Measurements from ENCODE around the gene SETD1A.

DNA sequence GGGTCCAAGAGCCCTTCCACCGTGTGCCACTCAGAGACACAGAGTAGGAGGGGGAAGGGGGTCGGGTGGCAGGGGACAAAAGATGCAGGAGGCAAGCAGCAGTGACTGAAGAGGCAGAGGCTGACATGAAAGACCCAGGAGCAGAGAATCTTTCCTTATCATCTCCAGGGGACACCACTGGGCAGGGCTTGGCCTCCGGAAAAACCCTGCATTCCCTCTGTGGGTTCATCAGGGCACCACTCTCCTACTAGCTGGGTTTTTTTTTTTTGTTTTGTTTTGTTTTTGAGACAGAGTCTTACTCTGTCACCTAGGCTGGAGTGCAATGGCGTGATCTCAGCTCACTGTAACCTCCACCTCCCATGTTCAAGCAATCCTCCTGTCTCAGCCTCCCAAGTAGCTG lies 73.7 kb downstream of the SETD1A start:
- TF ChIP-seq POLR2AphosphoS5 (IDR thresholded peaks at IDR 0.05; ENCODE audit: low read depth, low read length): no peak
- no peak for TF ChIP-seq POLR2A (IDR thresholded peaks at IDR 0.05; ENCODE audit: low read depth, low read length)
